NCI-H510A treated with DMSO at 0.1 percent for 48 hours (cell line): ENCODE data around the gene PPP1R2.

Experiments
- DNase-seq: peaks from one replicate; lab custom pipeline; 2025; lab: John Stamatoyannopoulos, UW

The PPP1R2 gene

GRCh38 chr3:195565716-195566115 lies 22.6 kb upstream of the PPP1R2 start:
- no peak for DNase-seq

- no peak for DNase-seq
Observed at GRCh38 chr3:195563317-195563716, 20.2 kb upstream of the PPP1R2 start.

- DNase-seq = peak; percentile 39
Observed at GRCh38 chr3:195559723-195560409, 16.7 kb upstream of the PPP1R2 start.

GRCh38 chr3:195558602-195559001 lies 15.5 kb upstream of the PPP1R2 start:
- DNase-seq = peak; percentile 80

GRCh38 chr3:195557322-195557721 lies 14.2 kb upstream of the PPP1R2 start:
- no peak for DNase-seq

GRCh38 chr3:195556390-195556789 lies 13.3 kb upstream of the PPP1R2 start:
- no peak for DNase-seq

GRCh38 chr3:195555110-195555509 lies 12.0 kb upstream of the PPP1R2 start:
- no peak for DNase-seq

- DNase-seq = no peak
Observed at GRCh38 chr3:195554458-195554857, 11.3 kb upstream of the PPP1R2 start.

- DNase-seq = no peak
Observed at GRCh38 chr3:195553268-195553667, 10.1 kb upstream of the PPP1R2 start.

- DNase-seq = no peak
Observed at GRCh38 chr3:195551381-195551978, 8.4 kb upstream of the PPP1R2 start.

GRCh38 chr3:195550723-195551122 lies 7.6 kb upstream of the PPP1R2 start:
- no peak for DNase-seq

GRCh38 chr3:195549931-195550519 lies 6.9 kb upstream of the PPP1R2 start:
- peak; percentile 55 for DNase-seq

GRCh38 chr3:195548987-195549386 lies 5.9 kb upstream of the PPP1R2 start:
- DNase-seq = no peak

- DNase-seq = no peak
Observed at GRCh38 chr3:195548501-195548900, 5.4 kb upstream of the PPP1R2 start.

GRCh38 chr3:195548006-195548405 lies 4.9 kb upstream of the PPP1R2 start:
- peak; percentile 21 for DNase-seq

- no peak for DNase-seq
Observed at GRCh38 chr3:195546130-195546560, 3.0 kb upstream of the PPP1R2 start.

- DNase-seq = no peak
Observed at GRCh38 chr3:195544634-195545033, 1.5 kb upstream of the PPP1R2 start.

- no peak for DNase-seq
Observed at GRCh38 chr3:195544230-195544536, 1.1 kb upstream of the PPP1R2 start.

GRCh38 chr3:195543500-195544229 lies 540 bp upstream of the PPP1R2 start:
- DNase-seq = peak; percentile 47

GRCh38 chr3:195542316-195542697 lies 818 bp downstream of the PPP1R2 start:
- no peak for DNase-seq

- DNase-seq = no peak
Observed at GRCh38 chr3:195540511-195540910, 2.6 kb downstream of the PPP1R2 start.

GRCh38 chr3:195540027-195540426 lies 3.1 kb downstream of the PPP1R2 start:
- no peak for DNase-seq

GRCh38 chr3:195539479-195539878 lies 3.6 kb downstream of the PPP1R2 start:
- DNase-seq = no peak
